ENCODE data around the gene PRKN. TPM values are rescaled to one million over a fixed set of nuclear protein-coding genes. Genes with fewer than 3 reads are reported as not detected.

PRKN gene
- total and polyA plus RNA-seq, 9 donors, result 3.0 to 15.0 (median 9.2) TPM

- no peak overlapping the region for H3K27ac ChIP-seq
- no peaks in the 10 kb centered on the region for H3K27me3 ChIP-seq
- no peaks in the 10 kb centered on the region for H3K4me1 ChIP-seq (ENCODE audit: insufficient read depth)
- DNase-seq, result no peak
- WGBS, 3 donors, result 83 to 88% (median 86%) methylated on average over 7 of the region's 7 CpGs
- intact Hi-C loops (cut with DNase I), result no loop called here
- H3K36me3 ChIP-seq, result no peaks in the 10 kb centered on the region
- no peaks in the 10 kb centered on the region for H3K9me3 ChIP-seq
- TF ChIP-seq POLR2A (IDR thresholded peaks at IDR 0.05), result no peak
- TF ChIP-seq EP300 (IDR thresholded peaks at IDR 0.05), result no peak
- no peak for TF ChIP-seq CTCF (IDR thresholded peaks at IDR 0.05)
- H3K4me3 ChIP-seq, result no peak overlapping the region
Measured at GRCh38 chr6:162140251-162140852, 587.2 kb downstream of the PRKN start.

- 88 to 90% (median 89%) methylated on average over 5 of the region's 5 CpGs for WGBS, 3 donors
- intact Hi-C loops (cut with DNase I), result no loop called here
- DNase-seq, result no peak
- no peaks in the 10 kb centered on the region for H3K9me3 ChIP-seq
- TF ChIP-seq EP300 (IDR thresholded peaks at IDR 0.05) (no peak), CTCF (IDR thresholded peaks at IDR 0.05) (no peak), POLR2A (IDR thresholded peaks at IDR 0.05) (no peak)
- H3K4me3 ChIP-seq, result no peak overlapping the region
- no peaks in the 10 kb centered on the region for H3K36me3 ChIP-seq
- H3K27ac ChIP-seq, result no peak overlapping the region
- no peaks in the 10 kb centered on the region for H3K4me1 ChIP-seq (ENCODE audit: insufficient read depth)
- H3K27me3 ChIP-seq, result no peaks in the 10 kb centered on the region
Measured at GRCh38 chr6:162125659-162126058, 601.9 kb downstream of the PRKN start.

- no peak for DNase-seq
- no peaks in the 10 kb centered on the region for H3K9me3 ChIP-seq
- no peak overlapping the region for H3K4me3 ChIP-seq
- no peaks in the 10 kb centered on the region for H3K4me1 ChIP-seq (ENCODE audit: insufficient read depth)
- WGBS, 3 donors, result 89 to 90% (median 90%) methylated on average over 15 of the region's 15 CpGs
- TF ChIP-seq POLR2A (IDR thresholded peaks at IDR 0.05), result no peak
- TF ChIP-seq EP300 (IDR thresholded peaks at IDR 0.05), result no peak
- no peak for TF ChIP-seq CTCF (IDR thresholded peaks at IDR 0.05)
- no peaks in the 10 kb centered on the region for H3K36me3 ChIP-seq
- no peak overlapping the region for H3K27ac ChIP-seq
- intact Hi-C loops (cut with DNase I), result no loop called here
- no peaks in the 10 kb centered on the region for H3K27me3 ChIP-seq
Measured at GRCh38 chr6:162124710-162125435, 602.7 kb downstream of the PRKN start.

GRCh38 chr6:162123797-162124196 lies 603.8 kb downstream of the PRKN start:
- TF ChIP-seq EP300 (IDR thresholded peaks at IDR 0.05) (no peak), CTCF (IDR thresholded peaks at IDR 0.05) (no peak), POLR2A (IDR thresholded peaks at IDR 0.05) (no peak)
- 31 to 47% (median 41%) methylated on average over 3 of the region's 3 CpGs for WGBS, 3 donors
- DNase-seq, result no peak
- H3K4me3 ChIP-seq, result no peak overlapping the region
- H3K9me3 ChIP-seq, result no peaks in the 10 kb centered on the region
- H3K36me3 ChIP-seq, result no peaks in the 10 kb centered on the region
- H3K27ac ChIP-seq, result no peak overlapping the region
- peaks cover 4% of the 10 kb centered on the region for H3K4me1 ChIP-seq (ENCODE audit: insufficient read depth)
- H3K27me3 ChIP-seq, result no peaks in the 10 kb centered on the region
- intact Hi-C loops (cut with DNase I), result no loop called here
